ENCODE measurements around the gene CD109.
"Not testable (repeated sequence)": the region's sequence is repeated elsewhere in the genome, so short reads cannot be mapped to it uniquely, and the experiment has no call there.

The CD109 gene

GRCh38 chr6:73695619-73696421, at the start of gene CD109:
CD109 (plus strand) TSS chr6:73696203; CDS start chr6:73696216, 13 bp downstream.
- H3K27ac ChIP-seq, result peak within 1 kb of the TSS; percentile 66 to 98 (median 91)
- H3K4me3 ChIP-seq, result peak within 1 kb of the TSS; percentile 53 to 85 (median 58)

- H3K27ac ChIP-seq, result no peak overlapping the region
- H3K4me3 ChIP-seq, result no peak overlapping the region
Measured at GRCh38 chr6:73648166-73648565, 47.8 kb upstream of the CD109 start.

DNA sequence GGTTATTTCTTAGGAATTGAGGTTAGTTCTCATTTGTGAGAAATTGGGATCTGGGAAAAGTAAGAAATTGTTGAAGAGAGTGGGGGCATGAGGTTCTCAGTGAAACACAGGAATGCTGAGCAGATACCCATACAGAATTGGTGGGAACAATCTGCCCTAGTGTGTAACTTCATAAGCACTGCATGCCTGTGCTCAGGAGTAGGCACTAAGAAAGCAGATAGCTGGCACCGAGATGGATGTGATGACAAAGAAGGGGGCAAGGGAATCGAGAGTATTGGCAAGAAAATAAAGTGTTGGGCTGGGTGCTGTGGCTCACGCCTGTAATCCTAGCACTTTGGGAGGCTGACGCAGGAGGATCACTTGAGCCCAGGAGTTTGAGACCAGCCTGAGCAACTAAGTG, 46.2 kb upstream of the CD109 start:
- Histone ChIP-seq H3K27ac (no peak overlapping the region), H3K4me3 (no peak overlapping the region)

DNA sequence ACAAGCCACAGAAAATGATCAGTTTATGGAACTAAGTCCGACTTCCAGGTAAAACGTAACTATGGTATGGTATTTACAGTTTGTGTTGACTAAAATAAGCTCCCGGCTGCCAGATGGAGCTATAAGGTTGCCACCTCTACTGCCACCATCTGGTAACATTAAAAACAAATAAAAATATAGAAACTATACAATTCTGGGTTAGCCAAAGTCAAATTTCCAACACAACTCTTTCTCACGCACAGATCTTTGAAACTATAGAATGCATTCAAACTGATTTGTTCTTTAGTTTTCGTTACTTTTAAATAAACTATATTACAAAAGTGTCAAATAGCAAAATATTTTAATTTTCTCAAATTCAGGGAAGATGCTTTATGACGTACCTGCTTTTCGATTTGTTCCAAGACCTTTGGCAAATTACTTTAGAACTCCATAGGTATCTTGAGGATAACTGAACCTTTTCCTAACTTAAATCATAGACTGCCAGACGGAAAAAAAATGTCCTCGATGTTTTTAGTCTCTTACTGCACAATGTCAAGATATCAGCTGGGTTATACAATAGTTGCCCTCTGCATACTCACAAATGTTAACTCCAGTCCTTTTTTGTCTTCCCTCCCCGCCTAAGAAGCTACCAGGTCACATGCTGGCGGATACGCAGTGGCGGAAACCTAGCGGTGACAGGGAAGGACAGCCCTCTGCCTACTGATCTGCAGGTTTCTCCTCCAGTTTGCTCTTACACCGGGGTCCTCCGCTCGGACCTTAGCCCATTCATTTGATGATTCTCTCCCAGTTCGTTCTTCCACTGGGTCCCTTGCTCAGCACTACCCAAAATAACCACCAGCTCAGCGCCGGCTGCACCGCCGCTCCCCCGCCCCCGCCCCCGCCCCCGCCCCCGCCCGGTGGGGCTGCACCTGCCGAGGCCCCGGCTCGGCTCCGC, 43.1 kb upstream of the CD109 start:
- H3K27ac ChIP-seq, result peak overlapping the region; percentile 74 to 98 (median 94)

DNA sequence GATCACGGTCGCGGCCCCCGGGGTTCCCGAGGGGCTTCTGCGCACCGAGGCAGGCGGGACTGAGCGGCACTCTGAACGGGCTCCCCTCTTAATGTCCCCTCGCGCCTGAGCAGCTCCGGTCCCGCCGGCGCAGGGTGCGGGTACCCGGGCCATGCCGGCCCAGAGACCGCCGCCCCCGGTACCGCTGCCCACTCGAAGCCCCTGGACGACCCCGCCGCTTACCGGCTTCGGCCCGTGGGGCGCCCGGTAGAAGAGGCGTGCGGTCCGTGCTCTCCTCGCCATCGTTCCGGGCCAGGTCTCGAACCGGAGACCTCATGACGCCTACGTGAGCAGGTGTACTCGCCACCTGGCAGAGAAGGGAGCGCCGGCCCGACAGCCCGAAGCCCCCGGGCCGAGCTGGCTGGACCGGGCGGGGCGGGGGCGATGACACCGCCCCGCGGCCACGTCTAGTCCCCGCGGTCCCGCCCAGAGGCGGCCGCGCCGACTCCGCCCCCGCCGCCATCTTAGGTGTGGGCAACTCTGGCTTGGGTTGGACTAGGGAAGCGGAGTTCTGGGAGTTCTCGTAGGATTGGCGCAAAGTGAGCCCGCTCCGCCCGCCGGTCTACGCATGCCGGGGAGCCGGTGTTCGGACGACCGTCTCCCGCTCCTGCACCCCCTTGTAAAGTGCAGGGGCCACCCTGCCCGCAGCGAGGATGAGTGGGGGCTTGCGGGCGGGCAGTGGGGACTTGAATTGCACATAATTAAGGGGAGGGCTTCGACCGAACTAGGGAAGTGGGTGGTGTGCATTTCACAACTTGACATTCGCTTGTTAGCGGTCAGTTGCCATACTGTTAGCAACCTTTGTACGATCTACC, 42.2 kb upstream of the CD109 start, which contains the start of gene SLC17A5:
SLC17A5 (minus strand) TSS at position 422 of the 854 bp plus-strand sequence; CDS start at position 316, 106 bp downstream.
- H3K4me3 ChIP-seq, result peak within 1 kb of the TSS; percentile 68 to 100 (median 97)
- peak within 1 kb of the TSS; percentile 74 to 98 (median 94) for H3K27ac ChIP-seq

More for the DNA sequence above, 43.1 kb upstream of the CD109 start:
- peak overlapping the region; percentile 68 to 100 (median 97) for H3K4me3 ChIP-seq

GRCh38 chr6:73655341-73655917, 40.6 kb upstream of the CD109 start:
- H3K27ac ChIP-seq, result peak overlapping the region in 11 of 21 experiments; percentile 12 to 98 (median 95)
- no peak overlapping the region for H3K4me3 ChIP-seq

GRCh38 chr6:73656531-73657145, 39.4 kb upstream of the CD109 start:
- Histone ChIP-seq H3K4me3 (no peak overlapping the region), H3K27ac (no peak overlapping the region)

GRCh38 chr6:73657201-73657600, 38.8 kb upstream of the CD109 start:
- H3K27ac ChIP-seq, result no peak overlapping the region
- no peak overlapping the region for H3K4me3 ChIP-seq

DNA sequence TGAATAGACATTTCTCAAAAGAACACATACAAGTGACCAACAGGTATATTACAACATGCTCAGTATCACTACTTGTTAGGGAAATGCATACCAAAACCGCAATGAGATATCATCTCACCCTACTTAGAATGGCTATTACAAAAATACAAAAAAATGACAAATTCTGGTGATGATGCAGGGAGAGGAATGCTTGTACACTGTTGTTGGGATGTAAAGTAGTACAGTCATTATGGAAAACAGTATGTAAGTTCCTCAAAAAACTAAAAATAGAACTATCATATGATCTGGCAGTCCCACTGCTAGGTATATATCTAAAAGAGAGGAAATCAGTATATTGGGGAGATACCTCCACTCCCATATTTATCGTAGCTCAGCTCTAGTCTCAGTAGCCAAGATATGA, 31.3 kb upstream of the CD109 start:
- Histone ChIP-seq H3K4me3 (no peak overlapping the region), H3K27ac (no peak overlapping the region)

DNA sequence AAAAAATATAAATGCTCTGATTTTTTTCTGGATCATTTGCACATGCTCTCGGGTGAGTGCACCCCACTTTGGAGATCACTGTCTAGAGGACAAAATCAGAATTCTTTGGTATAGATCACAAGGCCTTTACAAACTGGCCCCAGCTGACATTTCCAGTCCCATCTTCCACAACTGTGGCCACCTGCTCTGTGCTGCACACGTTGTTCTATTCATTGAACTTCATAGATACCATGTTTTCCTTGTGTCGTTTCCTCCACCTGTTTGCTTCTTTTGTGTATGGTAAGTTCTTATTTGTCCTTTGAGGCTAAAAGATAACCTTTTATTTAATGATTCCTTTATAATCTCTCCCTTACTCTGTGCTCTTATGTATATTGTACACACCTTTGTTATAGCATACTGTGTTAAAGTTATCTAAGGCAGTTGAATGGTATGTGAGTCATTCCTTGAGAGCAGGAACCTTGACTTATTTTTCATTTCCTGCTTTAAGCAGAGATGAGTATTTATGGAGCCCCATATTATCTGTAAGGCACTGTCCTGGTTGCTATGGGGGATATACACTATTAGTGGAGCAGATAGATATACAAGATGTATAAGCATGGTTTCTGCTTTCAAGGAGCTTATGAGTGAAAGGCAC, 30.2 kb upstream of the CD109 start:
- Histone ChIP-seq H3K4me3 (no peak overlapping the region), H3K27ac (no peak overlapping the region)

GRCh38 chr6:73666393-73666792, 29.6 kb upstream of the CD109 start:
- H3K27ac ChIP-seq, result no peak overlapping the region

GRCh38 chr6:73667798-73668197, 28.2 kb upstream of the CD109 start:
- H3K4me3 ChIP-seq, result no peak overlapping the region

More at GRCh38 chr6:73666393-73666792, 29.6 kb upstream of the CD109 start:
- H3K4me3 ChIP-seq, result no peak overlapping the region

DNA sequence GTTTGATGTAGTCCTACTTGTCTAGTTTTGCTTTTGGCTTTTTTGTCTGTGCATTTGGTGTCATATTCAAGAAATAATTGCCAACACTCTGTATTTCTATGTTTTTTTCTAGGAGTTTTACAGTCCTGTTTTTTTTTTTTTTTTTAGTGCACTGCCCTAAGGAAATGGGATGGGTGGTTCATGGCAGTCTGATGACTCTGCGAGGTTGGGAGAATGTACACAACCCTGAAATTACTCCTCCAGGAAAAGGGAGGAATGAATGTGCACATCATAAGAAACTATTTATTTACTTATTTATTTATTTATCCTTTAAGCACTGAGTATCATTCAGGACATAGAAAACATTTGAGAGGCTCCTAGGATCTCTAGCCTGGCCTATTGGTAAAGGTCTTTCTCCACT, 27.0 kb upstream of the CD109 start:
- no peak overlapping the region for H3K4me3 ChIP-seq
- H3K27ac ChIP-seq, result no peak overlapping the region

More at GRCh38 chr6:73667798-73668197, 28.2 kb upstream of the CD109 start:
- no peak overlapping the region for H3K27ac ChIP-seq

DNA sequence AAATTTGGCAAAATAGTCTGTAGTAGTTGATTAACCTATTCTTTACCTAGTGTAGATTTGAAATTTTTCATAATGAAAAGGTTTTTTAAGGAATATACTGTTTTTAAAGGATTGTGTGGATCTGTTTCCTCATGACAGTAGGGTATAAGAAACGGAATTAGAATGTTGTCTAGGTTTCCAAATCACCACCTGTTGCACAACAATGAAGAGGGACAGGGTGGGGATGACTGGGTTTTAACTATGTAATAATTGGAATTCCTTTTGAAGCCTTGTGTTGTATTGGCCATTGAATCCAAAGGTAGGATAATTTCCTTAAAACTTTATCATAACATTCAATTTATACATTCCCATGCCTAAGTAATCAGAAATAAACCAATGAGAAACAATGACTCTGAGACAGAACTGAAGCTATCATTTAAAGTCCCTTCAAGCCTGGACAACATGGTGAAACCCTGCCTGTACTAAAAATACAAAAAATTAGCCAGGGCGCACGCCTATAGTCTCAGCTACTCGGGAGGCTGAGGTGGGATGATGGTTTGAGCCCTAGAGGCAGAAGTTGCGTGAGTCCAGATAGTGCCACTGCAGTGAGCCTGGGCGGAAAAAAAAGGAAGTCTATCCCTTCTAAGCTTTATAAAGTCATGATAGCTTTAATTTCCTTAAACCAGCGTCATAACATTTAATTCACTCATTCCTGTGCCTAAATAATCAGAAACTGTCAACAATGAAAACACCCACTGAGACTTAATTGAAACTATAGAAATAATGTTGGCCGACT, 23.9 kb upstream of the CD109 start:
- H3K27ac ChIP-seq, result no peak overlapping the region

DNA sequence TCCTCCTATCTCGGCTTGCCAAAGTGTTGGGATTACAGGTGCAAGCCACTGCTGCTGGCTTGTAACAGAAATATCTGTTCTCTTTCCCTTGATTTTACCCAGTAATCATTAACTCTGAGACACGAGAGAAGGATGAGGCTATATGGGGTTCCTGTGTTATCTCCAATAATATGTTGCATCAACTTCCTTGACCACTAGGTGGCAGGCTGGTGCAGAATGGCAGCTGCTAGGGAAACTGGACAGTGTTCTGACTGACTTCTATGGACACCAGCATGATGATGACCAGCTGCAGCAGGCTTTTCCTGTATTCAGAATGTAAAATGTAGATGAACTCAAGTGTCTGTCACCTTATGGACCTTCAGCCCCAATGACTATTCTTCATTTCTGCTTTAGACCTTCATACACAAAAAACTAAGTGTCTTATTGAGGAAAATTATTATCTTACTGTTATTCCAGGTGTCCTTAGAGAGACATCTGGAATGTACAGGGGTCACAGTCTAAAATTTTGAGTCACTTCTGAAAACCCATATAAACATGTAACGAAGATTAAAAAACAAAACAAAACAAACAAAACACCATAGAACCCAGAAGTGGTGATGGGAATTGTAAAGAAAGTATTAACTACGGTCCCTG, 20.4 kb upstream of the CD109 start:
- Histone ChIP-seq H3K27ac (no peak overlapping the region), H3K4me3 (no peak overlapping the region)

More for the DNA sequence above, 23.9 kb upstream of the CD109 start:
- no peak overlapping the region for H3K4me3 ChIP-seq

DNA sequence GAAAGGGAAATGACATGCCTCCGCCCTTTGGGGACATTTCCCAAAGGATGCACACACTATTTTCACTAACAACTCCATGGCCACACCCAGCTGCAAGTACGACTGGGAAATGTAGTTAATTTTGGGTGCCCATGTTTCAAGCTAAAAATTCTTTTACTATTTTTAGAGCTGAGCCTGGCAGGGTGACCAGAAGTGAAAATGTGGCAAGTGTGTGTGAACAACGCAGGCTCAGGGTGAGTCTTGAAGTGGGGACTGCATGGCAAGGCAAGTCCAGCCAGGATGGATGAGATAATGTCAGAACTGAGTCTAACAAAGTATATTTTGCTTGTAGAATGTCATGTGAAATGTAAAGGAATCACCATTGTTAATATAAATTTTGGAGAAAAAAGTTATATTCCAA, 17.0 kb upstream of the CD109 start:
- Histone ChIP-seq H3K27ac (no peak overlapping the region), H3K4me3 (no peak overlapping the region)

DNA sequence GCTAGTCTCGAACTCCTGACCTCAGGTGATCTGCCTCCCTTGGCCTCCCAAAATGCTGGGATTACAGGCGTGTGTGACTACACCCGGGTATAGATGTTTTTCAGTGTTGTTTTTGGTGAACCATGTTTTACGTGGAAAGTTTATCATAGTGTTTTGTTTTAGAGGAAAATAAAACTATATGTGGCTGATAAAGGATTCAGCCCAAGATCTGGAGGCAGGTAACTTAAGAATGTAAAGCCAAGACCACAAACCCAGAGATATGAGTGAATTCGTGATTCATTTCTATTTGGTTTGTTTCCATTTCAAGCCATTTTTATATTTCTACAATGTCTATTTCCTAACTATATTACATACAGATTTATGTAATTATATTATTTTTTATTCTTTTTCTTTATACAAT, 16.2 kb upstream of the CD109 start:
- H3K27ac ChIP-seq, result peak overlapping the region in 1 of 21 experiments; percentile 19
- not testable (repeated sequence) for H3K4me3 ChIP-seq
